ENCODE results near the gene CEMIP.

DNA sequence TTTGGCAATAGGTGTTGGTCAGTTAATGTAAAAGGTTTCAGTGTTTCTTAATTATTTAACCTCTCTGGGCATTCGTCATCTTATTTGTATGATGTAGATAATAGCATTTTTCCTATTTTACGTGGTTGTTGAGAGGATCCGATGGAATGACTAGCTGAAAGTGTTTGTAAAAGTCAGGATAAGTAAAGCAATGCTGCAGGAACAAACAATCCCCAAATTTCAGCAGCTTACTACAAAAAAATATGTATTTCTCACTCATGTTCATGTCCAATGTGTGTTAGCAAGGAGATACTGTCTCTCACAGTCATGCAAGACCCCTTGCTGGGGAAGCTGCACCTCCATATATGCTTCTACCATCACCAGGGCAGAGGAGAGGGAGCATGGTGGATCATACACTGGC is 38.7 kb downstream of the CEMIP start:
- TF ChIP-seq POLR2A (IDR thresholded peaks at IDR 0.05) (no peak), CTCF (IDR thresholded peaks at IDR 0.05) (no peak)

All from adrenal gland (tissue), 5 donors.